CD4-positive, alpha-beta T cell (primary cell): ENCODE results near the gene UQCC2. TPM values are rescaled to one million over a fixed set of nuclear protein-coding genes. Genes with fewer than 3 reads are reported as not detected.
A peak's percentile ranks its signal among the peaks of the same experiment; 100 is the strongest.

Experiments used
- ATAC-seq: fragments of 200-7000 bp; cut with Tn5 transposase; one replicate; pipeline ENCODE4 v1.10.0; 2022; ENCODE audit warnings: mild to moderate bottlenecking; ENCODE audit not compliant: poor library complexity
- CTCF ChIA-PET: fragments of 350-600 bp; sonication (Branson Sonifier 250); formaldehyde crosslinking; loops from one replicate; lab custom pipeline; 2021; ENCODE audit warnings: antibody characterized with exemption, inconsistent platforms; lab: Charles Lee
- POLR2A ChIA-PET: fragments of 350-600 bp; sonication (Branson Sonifier 250); formaldehyde crosslinking; loops from one replicate; lab custom pipeline; 2021; ENCODE audit warnings: antibody characterized with exemption, inconsistent platforms; lab: Charles Lee
- DNase-seq, 14 experiments: peaks; one replicate each; pipeline ENCODE4 v3.0.0-alpha.2; 2013 to 2020; ENCODE audit warnings: mixed read lengths in 2 of 14
- H3K27ac ChIP-seq, 2 donors: one replicate each; pipeline versions ENCODE4 v1.5.1 to v1.7.0; 2013; ENCODE audit warnings: low read length in 2 of 2, low read depth in 1 of 2, mild to moderate bottlenecking in 1 of 2
- H3K27me3 ChIP-seq, 2 experiments: 1 replicate in 1 of 2; 2 replicates in 1 of 2; pipeline versions ENCODE4 v1.6.1 to v1.7.0; 2013; ENCODE audit warnings: low read length in 2 of 2, control low read depth in 1 of 2, mild to moderate bottlenecking in 1 of 2, moderate library complexity in 1 of 2; ENCODE audit not compliant: insufficient read depth in 2 of 2, control insufficient read depth in 1 of 2
- H3K36me3 ChIP-seq: one replicate; pipeline ENCODE4 v1.6.1; 2013; ENCODE audit warnings: low read length, control low read depth; ENCODE audit not compliant: insufficient read depth
- H3K4me1 ChIP-seq: one replicate; pipeline ENCODE4 v1.6.1; 2013; ENCODE audit warnings: low read length, control low read depth; ENCODE audit not compliant: insufficient read depth
- H3K4me3 ChIP-seq: one replicate; pipeline ENCODE4 v1.5.1; 2013; ENCODE audit warnings: mild to moderate bottlenecking, low read length, moderate library complexity
- H3K9me3 ChIP-seq, 2 experiments: 1 replicate in 1 of 2; 2 replicates in 1 of 2; pipeline versions ENCODE4 v1.6.1 to v1.7.0; 2013; ENCODE audit warnings: low read length in 2 of 2, mild to moderate bottlenecking in 2 of 2, control low read depth in 1 of 2, moderate library complexity in 1 of 2; ENCODE audit not compliant: control insufficient read depth in 1 of 2, insufficient read depth in 1 of 2
- H3K27ac Mint-ChIP-seq: one replicate; pipeline ENCODE4 v1.8.0; 2020; ENCODE audit warnings: mixed read lengths
- H3K27me3 Mint-ChIP-seq: one replicate; pipeline ENCODE4 v1.8.0; 2021; ENCODE audit warnings: mixed read lengths
- H3K36me3 Mint-ChIP-seq: one replicate; pipeline ENCODE4 v1.8.0; 2021; ENCODE audit warnings: low read depth, mixed read lengths
- H3K4me1 Mint-ChIP-seq: one replicate; pipeline ENCODE4 v1.8.0; 2021; ENCODE audit warnings: low read depth, mixed read lengths
- H3K4me3 Mint-ChIP-seq: one replicate; pipeline ENCODE4 v1.8.0; 2020; ENCODE audit warnings: mild to moderate bottlenecking, mixed read lengths
- H3K9me3 Mint-ChIP-seq: one replicate; pipeline ENCODE4 v1.8.0; 2020; ENCODE audit warnings: mixed read lengths
- intact Hi-C, 2 experiments: fragments of 100-400 bp; cut with DNase I in 1 of 2; cut with micrococcal nuclease in 1 of 2; formaldehyde crosslinking; loops; one replicate each; pipeline versions ENCODE4 v1.15.1 to v1.9.0; 2023 to 2025; cut with DNase I, micrococcal nuclease
- total RNA-seq, 174 experiments: library from RNA in 2 of 174; stranded (reverse) in 2 of 174; gene quantifications; one replicate each; pipeline ENCODE4 v1.2.3 and lab custom pipeline; 2021 to 2026
- TF ChIP-seq, protein P1 (sequence below): fragments of 200-600 bp; IDR thresholded peaks from one replicate; pipeline ENCODE4 v1.8.0; 2022; ENCODE audit warnings: antibody characterized with exemption, mild to moderate bottlenecking

UQCC2 gene
- total RNA-seq, 2 experiments from 2014 or later, result 8.7 to 9.3 TPM

DNA sequence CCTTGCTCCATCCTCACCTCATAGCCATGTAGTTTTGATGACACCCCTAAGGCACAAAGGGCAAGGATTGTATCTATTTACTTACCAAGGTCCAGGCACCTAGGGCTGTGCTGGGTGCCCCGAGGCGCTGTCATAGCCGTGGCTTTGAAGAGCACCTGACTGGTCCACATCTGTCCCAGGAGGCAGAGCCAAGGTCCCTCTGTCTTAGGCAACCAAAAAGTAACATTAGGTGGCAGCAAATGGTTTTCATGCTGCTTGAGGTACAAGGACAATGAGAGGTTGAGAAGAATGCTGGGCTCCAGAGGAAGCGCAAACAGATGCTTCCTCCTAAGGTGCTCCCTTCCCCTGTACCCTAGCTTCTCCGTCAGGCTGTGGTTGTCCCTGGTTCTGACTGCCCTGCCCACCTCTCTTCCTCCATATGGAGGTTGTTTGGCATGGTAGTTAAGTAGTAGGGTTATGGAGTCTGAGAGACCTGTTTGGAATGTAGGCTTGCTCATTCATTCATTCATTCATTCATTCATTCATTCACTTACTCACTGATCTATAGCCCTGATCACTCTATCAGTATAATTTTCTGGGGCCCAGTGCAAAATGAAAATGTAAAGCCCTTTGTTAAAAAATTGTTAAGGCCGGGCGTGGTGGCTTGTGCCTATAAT, 3.0 kb upstream of the UQCC2 start:
- Histone ChIP-seq H3K9me3 (no peaks in the 10 kb centered on the region), H3K27ac (no peak overlapping the region), H3K27me3 (peaks cover 0 to 2% of the 10 kb centered on the region in 2 experiments), H3K36me3 (no peaks in the 10 kb centered on the region), H3K4me3 (no peak overlapping the region), H3K4me1 (peaks cover 21% of the 10 kb centered on the region)
- intact Hi-C loops, result loop anchor here in 1 of 2 experiments (5.0 kb wide), 1 partner anchor 262 kb away; the partner anchor contains the start of gene ZBTB9
- ChIA-PET CTCF (interaction anchor here (1.3 kb wide), 1 partner anchor 30 kb away, joined by 4 read pairs; no protein-coding TSS in a partner anchor), POLR2A (no interaction called here)
- no peak overlapping the region for H3K4me3 Mint-ChIP-seq
- H3K27me3 Mint-ChIP-seq, result no peaks in the 10 kb centered on the region
- DNase-seq (no peak), ATAC-seq (no peak)
- peaks cover 13% of the 10 kb centered on the region for H3K36me3 Mint-ChIP-seq
- peaks cover 24% of the 10 kb centered on the region for H3K4me1 Mint-ChIP-seq
- no peak overlapping the region for H3K27ac Mint-ChIP-seq
- H3K9me3 Mint-ChIP-seq, result no peaks in the 10 kb centered on the region
- TF ChIP-seq, protein P1, sequence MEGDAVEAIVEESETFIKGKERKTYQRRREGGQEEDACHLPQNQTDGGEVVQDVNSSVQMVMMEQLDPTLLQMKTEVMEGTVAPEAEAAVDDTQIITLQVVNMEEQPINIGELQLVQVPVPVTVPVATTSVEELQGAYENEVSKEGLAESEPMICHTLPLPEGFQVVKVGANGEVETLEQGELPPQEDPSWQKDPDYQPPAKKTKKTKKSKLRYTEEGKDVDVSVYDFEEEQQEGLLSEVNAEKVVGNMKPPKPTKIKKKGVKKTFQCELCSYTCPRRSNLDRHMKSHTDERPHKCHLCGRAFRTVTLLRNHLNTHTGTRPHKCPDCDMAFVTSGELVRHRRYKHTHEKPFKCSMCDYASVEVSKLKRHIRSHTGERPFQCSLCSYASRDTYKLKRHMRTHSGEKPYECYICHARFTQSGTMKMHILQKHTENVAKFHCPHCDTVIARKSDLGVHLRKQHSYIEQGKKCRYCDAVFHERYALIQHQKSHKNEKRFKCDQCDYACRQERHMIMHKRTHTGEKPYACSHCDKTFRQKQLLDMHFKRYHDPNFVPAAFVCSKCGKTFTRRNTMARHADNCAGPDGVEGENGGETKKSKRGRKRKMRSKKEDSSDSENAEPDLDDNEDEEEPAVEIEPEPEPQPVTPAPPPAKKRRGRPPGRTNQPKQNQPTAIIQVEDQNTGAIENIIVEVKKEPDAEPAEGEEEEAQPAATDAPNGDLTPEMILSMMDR, result no peak

DNA sequence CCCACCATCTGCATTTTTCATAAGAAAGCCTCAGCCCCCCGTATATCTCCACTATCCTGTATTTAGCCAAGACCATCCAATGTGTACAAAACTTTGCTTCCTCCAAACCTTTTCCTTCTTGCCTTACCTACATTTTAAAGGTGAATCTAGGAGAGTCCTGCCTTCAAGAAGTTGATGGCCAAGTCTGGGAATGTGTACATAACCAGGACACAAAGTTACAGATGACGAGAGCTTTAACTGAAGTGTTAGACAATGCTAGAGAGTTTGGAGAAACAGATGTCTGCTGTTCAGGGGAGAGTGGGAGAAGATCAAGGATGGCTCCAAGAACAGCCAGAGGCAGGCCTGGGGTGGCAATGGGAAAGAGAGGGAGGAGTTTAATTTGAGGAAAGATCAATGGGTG, 2.3 kb upstream of the UQCC2 start:
- Histone ChIP-seq H3K36me3 (no peaks in the 10 kb centered on the region), H3K9me3 (no peaks in the 10 kb centered on the region), H3K4me3 (no peak overlapping the region), H3K27ac (no peak overlapping the region), H3K4me1 (peaks cover 22% of the 10 kb centered on the region), H3K27me3 (peaks cover 0 to 2% of the 10 kb centered on the region in 2 experiments)
- Mint-ChIP-seq H3K36me3 (peaks cover 17% of the 10 kb centered on the region), H3K4me1 (peaks cover 30% of the 10 kb centered on the region), H3K27me3 (no peaks in the 10 kb centered on the region), H3K27ac (no peak overlapping the region), H3K4me3 (no peak overlapping the region), H3K9me3 (no peaks in the 10 kb centered on the region)
- DNase-seq, result no peak
- intact Hi-C loops, result loop anchor here in 1 of 2 experiments (5.0 kb wide), 1 partner anchor 261 kb away; the partner anchor contains the start of gene ZBTB9
- TF ChIP-seq, protein P1, result no peak
- ChIA-PET CTCF (interaction anchor here (1.4 kb wide), 1 partner anchor 13 kb away, joined by 4 read pairs; no protein-coding TSS in a partner anchor), POLR2A (no interaction called here)
- no peak for ATAC-seq

DNA sequence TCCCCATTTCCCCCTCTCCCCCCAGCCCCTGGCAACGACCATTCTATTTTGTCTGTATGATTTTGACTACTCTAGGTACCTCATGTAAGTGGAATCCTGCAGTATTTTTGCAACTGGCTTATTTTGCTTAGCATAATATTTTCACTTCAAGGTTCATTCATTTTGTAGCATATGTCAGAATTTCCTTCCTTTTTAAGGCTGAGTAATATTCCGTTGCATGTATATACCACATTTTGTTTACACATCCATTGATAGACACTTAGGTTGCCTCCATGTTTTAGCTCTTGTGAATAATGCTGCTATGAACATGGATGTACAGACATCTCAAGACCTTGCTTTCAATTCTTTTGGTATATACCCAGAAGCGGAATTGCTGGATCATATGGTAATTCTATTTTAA, 1.4 kb upstream of the UQCC2 start:
- Mint-ChIP-seq H3K36me3 (peaks cover 19% of the 10 kb centered on the region), H3K9me3 (no peaks in the 10 kb centered on the region), H3K27ac (no peak overlapping the region), H3K27me3 (no peaks in the 10 kb centered on the region), H3K4me1 (peaks cover 30% of the 10 kb centered on the region), H3K4me3 (peak overlapping the region; percentile 5)
- TF ChIP-seq, protein P1, result no peak
- no peak overlapping the region for H3K4me3 ChIP-seq
- ATAC-seq (no peak), DNase-seq (no peak)
- H3K27me3 ChIP-seq, result no peaks in the 10 kb centered on the region
- H3K27ac ChIP-seq, result no peak overlapping the region
- ChIA-PET CTCF (interaction anchor here (1.4 kb wide), 1 partner anchor 12 kb away, joined by 4 read pairs; no protein-coding TSS in a partner anchor), POLR2A (no interaction called here)
- H3K4me1 ChIP-seq, result peaks cover 25% of the 10 kb centered on the region
- H3K36me3 ChIP-seq, result no peaks in the 10 kb centered on the region
- intact Hi-C loops, result loop anchor here in 1 of 2 experiments (5.0 kb wide), 1 partner anchor 261 kb away; the partner anchor contains the start of gene ZBTB9
- H3K9me3 ChIP-seq, result no peaks in the 10 kb centered on the region
